GM19240 (cell line): ENCODE results near the gene WASF2.
"Not testable (repeated sequence)": the region's sequence is repeated elsewhere in the genome, so short reads cannot be mapped to it uniquely, and the experiment has no call there.

Source experiments
- DNase-seq: peaks from one replicate; pipeline ENCODE4 v3.0.0; 2011; ENCODE audit warnings: low spot score; ENCODE audit not compliant: insufficient read length

The WASF2 gene, protein sequence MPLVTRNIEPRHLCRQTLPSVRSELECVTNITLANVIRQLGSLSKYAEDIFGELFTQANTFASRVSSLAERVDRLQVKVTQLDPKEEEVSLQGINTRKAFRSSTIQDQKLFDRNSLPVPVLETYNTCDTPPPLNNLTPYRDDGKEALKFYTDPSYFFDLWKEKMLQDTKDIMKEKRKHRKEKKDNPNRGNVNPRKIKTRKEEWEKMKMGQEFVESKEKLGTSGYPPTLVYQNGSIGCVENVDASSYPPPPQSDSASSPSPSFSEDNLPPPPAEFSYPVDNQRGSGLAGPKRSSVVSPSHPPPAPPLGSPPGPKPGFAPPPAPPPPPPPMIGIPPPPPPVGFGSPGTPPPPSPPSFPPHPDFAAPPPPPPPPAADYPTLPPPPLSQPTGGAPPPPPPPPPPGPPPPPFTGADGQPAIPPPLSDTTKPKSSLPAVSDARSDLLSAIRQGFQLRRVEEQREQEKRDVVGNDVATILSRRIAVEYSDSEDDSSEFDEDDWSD

GRCh38 chr1:27489973-27490741 is at the start of gene WASF2:
WASF2 (minus strand) TSS chr1:27490167; CDS start chr1:27428890, 61,277 bp downstream.
- peak; percentile 49 for DNase-seq

- DNase-seq = no peak
Measured at GRCh38 chr1:27538793-27539192, 48.8 kb upstream of the WASF2 start.

DNA sequence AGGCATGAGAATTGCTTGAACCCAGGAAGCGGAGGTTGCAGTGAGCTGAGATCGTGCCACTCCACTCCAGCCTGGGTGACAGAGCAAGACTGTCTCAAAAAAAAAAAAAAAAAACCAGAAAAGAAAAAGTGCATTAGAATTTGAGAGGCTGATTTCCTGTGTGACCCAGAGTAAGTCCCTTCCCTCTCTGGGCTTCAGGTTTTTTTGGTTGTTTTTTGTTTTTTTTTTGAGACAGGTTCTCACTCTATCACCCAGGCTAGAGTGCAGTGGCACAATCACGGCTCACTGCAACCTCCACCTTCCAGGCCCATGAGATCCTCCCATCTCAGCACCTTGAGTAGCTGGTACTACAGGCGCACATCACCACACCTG is 48.3 kb upstream of the WASF2 start:
- not testable (repeated sequence) for DNase-seq

DNA sequence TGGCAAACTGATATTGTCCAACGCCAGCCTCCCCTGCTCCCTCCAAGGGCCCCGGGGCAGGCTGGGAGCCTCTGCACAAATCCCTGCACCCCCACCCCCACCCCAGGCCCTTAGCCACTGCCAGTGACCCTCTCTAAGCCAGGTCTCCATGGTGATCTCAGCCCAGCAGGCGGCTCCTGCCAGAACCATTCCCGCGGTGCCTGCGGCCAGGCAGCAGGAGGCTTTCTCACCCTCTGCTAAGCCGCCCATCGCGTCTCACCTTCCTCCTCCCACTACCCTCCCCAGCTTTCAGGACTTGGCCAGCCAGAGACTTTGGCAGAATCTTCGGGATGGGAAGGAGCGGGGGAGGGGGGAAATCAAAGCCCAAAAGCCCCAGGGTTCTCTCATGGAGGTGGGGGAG is 46.8 kb upstream of the WASF2 start:
- no peak for DNase-seq

GRCh38 chr1:27536010-27536757 is 46.2 kb upstream of the WASF2 start:
- no peak for DNase-seq

GRCh38 chr1:27535386-27535785 is 45.4 kb upstream of the WASF2 start:
- no peak for DNase-seq

DNA sequence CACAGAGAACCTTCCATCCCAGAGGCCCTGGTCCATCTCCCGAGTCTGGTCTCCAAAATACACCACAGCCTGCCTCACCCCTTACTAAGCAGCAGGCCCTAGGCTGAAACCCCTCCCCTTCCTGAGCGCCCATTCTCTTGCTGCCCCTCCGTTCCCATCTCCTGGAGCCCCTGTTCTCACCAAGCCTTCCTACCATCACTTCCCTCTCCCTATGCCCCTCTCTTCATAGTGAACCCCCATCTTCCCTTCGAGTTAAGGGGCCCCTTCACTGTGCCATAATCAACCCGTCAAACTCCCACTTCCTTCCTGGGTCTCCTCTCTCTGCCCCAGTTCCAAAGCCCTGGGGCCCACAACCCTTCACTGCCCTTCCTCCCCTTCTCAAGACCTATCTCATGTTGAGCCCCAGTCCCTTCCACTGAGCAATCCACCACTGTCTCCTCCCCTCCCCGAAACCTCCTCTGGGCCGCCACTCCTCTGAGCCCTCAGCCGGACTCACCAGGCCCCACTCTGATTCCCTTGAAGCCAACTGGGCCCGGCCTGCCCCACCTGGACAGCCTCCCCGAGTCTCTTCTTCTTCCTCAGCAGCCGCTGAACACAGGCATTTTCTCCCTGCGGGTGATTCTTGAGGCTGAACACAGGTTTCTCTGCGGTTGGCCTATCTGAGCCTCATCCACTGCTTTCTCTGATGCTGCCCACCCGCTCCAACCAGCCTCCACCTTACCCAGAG is 42.2 kb upstream of the WASF2 start:
- DNase-seq = no peak

- DNase-seq = no peak
Measured at GRCh38 chr1:27530192-27530591, 40.2 kb upstream of the WASF2 start.

GRCh38 chr1:27529704-27530018 is 39.7 kb upstream of the WASF2 start:
- DNase-seq = no peak

DNA sequence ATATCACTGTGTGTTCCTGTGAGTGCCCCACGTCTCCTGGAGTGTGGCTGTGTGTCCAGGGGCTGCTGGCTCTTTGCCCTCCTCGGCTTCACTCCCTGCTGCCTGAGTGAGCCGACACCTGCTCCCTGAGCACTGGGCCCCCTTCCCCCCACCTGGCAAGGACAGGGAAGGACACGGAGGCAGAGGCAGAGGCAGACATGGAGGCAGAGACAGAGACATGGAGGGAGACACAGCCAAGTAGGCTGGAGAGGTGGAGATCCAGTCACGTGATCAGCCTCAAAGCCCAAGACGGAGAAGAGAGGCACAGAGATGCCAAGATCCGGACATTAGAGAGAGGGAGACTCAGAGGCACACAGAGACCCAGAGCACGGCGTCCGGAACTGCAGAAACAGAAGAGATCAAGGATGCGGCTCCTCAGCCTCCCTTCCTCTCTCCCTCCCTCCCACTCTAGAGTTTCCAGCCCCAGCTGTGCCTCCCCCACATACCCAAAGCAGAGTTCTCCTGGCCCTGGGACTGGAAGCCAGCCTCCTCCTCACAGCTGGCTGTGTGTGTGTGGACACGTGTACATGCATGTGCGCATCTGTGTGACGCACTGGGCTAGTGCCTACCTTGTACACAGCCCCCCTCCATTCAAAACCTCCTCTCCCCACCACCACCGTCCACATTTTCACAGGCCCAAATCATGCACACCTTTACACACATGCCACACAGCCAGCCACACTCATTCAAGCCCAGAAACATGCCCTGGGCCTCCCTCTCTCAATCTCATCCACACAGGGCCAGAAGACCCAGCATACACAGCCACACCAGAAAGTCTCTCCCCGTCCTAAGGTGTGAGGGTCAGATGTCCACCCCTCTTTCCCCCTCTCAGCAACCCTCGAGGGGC is 39.1 kb upstream of the WASF2 start:
- DNase-seq = no peak

DNA sequence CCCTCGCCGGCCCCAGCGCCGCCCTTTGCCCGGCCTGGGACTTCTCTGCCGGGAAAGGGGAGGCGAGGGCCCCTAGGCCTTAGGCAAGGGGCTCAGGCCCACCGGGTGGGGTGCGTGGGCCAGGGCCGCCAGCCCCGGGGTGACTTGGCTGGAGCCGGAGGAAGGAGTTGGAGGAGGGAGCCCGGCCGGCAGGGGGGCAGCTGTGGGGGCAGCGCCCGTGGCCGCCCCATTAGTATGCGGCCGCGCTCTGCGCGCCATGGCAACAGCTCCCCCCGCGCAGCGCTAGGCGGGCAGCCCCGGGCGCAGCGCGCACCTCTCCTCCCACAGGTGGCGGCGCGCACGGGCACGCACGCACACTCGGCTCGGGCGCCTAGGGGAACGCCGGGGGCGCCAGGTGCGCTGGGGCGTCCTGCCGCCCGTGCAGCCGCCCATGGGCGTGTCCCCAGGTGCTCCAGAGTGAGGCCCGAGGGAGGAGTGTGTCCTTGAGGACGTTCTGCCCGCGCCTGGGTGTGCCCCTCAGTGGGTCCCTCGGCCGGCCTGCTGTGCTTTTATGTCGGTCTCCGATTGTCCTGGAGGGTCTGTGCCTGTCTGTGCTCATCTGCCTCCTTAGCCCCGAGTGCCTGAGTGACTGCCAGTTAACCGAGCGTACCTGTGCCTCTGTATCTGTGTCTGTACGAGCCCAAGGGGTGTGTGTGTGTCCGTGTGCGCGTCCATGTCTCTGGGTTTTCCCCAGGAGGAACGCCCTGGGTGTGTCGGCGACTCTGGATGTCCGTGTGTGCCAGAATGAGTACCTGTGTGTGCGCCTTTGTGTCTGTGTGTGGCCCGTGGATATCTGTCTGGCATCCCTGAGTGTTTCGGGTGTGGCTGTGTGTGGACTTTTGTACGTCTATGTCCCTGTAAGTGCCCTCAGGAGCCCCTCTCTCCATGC is 38.2 kb upstream of the WASF2 start:
- no peak for DNase-seq

DNA sequence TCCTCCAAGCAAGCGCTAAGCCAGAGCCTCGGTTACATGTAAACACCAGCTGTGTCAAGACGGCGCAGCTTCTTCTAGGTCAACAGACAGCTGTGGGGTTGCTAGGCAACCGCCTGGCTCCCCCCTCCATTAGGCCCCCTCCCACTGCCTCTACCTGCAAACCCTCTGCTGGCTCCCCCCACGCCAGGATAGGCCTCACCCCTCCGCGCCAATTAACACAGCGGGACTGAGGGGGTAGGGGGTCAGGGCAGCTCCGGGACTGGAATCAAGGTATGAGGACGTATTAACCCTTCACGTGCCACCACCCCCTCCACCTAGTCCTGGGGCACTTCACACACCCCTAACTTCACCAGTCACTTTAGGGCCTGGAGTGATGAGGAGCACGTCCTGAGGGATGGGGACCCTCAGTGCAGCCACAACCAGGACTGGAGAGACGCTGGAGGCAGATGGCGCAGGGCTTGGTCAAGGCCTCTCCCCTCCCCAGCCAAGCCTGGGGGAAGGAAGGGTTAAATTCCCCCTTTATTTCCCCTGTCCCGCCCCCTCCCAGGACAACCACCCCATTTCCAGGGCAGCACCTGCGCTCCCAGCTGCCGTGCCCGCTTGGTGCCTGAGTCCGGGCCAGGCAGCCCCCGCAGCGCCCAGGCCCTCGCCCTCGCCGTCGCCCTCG is 37.4 kb upstream of the WASF2 start:
- no peak for DNase-seq

DNA sequence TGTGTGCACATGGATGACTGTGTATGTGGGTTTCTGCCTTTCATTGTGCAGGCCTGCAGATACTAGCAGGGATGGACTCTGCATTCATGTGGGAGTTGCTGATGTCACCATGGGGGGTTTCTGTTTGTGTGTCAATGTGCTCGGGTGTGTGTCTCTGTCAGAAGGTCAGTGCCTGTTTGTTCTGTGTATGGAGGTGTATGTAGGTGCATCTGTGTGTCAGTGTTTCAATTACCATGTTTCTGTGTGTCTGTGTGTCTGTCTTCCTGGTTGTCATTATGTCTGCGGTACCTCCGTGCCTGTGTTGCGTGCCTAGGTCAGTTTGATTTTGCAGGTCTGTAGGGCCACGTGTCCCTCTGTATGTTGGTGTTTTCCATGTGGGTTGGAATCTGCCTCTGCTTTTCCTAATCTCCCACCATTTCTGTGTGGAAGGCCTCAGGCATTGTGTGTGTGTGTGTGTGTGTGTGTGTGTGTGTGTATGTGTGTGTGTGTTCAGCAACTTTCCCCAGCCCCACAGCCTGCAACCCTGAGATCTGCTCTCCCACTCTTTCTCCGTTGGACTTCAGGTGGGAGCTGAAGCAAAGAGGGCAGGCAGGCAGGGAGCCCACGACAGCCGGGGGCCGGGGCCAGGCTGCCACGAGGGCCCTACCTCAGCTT is 36.7 kb upstream of the WASF2 start:
- DNase-seq = no peak

- peak; percentile 86 for DNase-seq
Measured at GRCh38 chr1:27525296-27526272, 35.6 kb upstream of the WASF2 start.

DNA sequence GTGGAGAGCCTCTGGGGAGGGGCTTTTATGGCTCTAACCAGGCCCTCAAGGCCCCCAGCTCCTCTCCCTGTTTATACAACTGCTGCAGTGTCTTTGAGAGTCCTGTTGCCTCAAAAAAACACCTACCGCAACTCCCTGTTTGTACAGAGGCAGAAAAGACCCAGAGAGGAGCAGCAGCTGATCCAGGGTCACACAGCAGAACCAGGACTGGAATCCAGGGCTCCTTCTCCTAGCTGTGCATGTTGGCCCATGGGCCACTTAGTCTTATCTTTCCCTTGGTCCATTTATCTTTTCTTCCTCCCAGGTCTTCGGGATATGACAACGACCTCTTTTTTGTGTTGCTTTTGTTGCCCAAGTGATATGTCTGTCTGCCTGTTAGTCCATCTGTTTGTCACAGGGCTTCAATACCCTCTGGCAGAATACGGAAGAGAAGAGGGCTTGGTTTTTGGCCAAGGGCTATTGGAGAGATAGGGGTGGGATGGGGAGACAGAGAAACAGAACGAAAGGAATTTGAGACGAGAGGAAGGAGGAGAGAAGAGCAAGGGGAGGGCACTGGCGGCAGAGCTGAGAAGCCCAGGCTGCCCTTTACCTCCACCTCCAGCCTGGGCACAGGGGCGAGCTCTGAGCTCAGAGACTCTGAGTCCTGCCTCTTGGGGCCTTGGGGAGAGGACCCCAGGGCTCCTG is 33.5 kb upstream of the WASF2 start:
- DNase-seq = no peak
